DND-41 (cell line): ENCODE measurements around the gene TPI1.
"Not testable (repeated sequence)": the region's sequence is repeated elsewhere in the genome, so short reads cannot be mapped to it uniquely, and the experiment has no call there.

Experiments used
- ATAC-seq: fragments of 200-7000 bp; cut with Tn5 transposase; 3 replicates; pipeline ENCODE4 v1.9.1; 2021; ENCODE audit warnings: low read depth; ENCODE audit not compliant: insufficient read depth
- DNase-seq: peaks from one replicate; pipeline ENCODE4 v3.0.0-alpha.2; 2020
- H2AFZ ChIP-seq: 2 replicates; pipeline ENCODE4 v1.6.0; 2012; ENCODE audit warnings: low read depth, low read length
- H3K27ac ChIP-seq: 2 replicates; pipeline ENCODE4 v1.5.1; 2012; ENCODE audit warnings: low read length, inconsistent platforms
- H3K27me3 ChIP-seq: fragments of 200-600 bp; sonication (generic); 2 replicates; pipeline ENCODE4 v1.6.0; 2012; ENCODE audit warnings: low read length, mild to moderate bottlenecking, inconsistent platforms; ENCODE audit not compliant: insufficient read depth, poor library complexity
- H3K36me3 ChIP-seq: 2 replicates; pipeline ENCODE4 v1.5.1; 2012; ENCODE audit warnings: low read length, inconsistent platforms; ENCODE audit not compliant: insufficient read depth
- H3K4me1 ChIP-seq: 2 replicates; pipeline ENCODE4 v1.5.1; 2012; ENCODE audit warnings: mild to moderate bottlenecking, low read length; ENCODE audit not compliant: insufficient read depth
- H3K4me2 ChIP-seq: 2 replicates; pipeline ENCODE4 v1.6.0; 2012; ENCODE audit warnings: mild to moderate bottlenecking, moderate library complexity, low read length, inconsistent platforms; ENCODE audit not compliant: insufficient read depth
- H3K4me3 ChIP-seq, 2 experiments: fragments of 200-600 bp in 1 of 2; shearing (Covaris generic) in 1 of 2; 2 replicates each; pipeline ENCODE4 v1.5.1; 2012 to 2016; ENCODE audit warnings: inconsistent platforms in 2 of 2, low read length in 2 of 2, mild to moderate bottlenecking in 2 of 2, low read depth in 1 of 2, moderate library complexity in 1 of 2
- H3K79me2 ChIP-seq: 2 replicates; pipeline ENCODE4 v1.6.0; 2012; ENCODE audit warnings: low read length, inconsistent platforms; ENCODE audit not compliant: insufficient read depth
- H3K9ac ChIP-seq: 2 replicates; pipeline ENCODE4 v1.6.0; 2012; ENCODE audit warnings: low read depth, mild to moderate bottlenecking, inconsistent platforms, low read length, moderate library complexity
- H3K9me3 ChIP-seq: 2 replicates; pipeline ENCODE4 v1.5.1; 2012; ENCODE audit warnings: low read length, moderate library complexity, mild to moderate bottlenecking, inconsistent platforms; ENCODE audit not compliant: insufficient read depth, severe bottlenecking
- H4K20me1 ChIP-seq: 2 replicates; pipeline ENCODE4 v1.6.0; 2012; ENCODE audit warnings: low read length; ENCODE audit not compliant: insufficient read depth
- EZH2 ChIP-seq: IDR thresholded peaks from 3 replicates; pipeline ENCODE4 v1.6.1; 2012; ENCODE audit warnings: borderline replicate concordance, low read depth, mild to moderate bottlenecking, moderate library complexity, low read length, inconsistent platforms; ENCODE audit not compliant: severe bottlenecking
- TF ChIP-seq, protein P1 (sequence below): IDR thresholded peaks from 2 replicates; pipeline ENCODE4 v1.5.1; 2012; ENCODE audit warnings: borderline replicate concordance, low read length, moderate library complexity, mild to moderate bottlenecking; ENCODE audit not compliant: poor library complexity, severe bottlenecking; ENCODE audit errors: extremely low read depth

Gene TPI1

DNA sequence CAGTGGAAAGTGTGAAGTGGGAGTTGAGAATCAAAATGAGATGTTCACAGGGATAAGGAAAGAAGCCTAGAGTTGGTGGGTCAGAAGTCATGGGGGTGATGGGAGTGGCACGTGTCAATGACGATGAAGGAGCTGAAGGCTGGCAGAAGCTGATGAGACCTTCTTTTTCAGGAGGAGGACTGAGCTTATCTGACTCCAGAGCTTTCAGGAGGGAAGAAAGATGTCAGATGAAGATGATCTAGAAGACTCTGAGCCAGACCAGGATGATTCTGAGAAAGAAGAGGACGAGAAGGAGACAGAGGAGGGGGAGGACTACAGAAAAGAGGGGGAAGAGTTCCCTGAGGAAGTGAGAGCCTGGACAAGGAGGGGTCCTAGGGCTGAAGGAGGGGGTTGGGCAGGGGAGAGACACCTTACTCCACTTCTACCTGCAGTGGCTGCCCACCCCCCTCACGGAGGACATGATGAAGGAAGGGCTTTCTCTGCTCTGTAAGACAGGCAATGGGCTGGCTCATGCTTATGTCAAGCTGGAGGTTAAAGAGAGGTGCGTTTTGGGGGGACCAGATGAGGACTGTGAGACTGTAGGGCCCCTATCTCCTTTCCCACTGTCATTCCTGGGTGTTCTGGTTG lies 38.2 kb downstream of the TPI1 start:
- peaks cover 10% of the 10 kb centered on the region; the same call in 1 of the 2 replicates for H3K36me3 ChIP-seq
- ATAC-seq: no peak
- peak overlapping the region; percentile 79; the same call in 1 of the 2 replicates for H3K27ac ChIP-seq
- no peak overlapping the region for H2AFZ ChIP-seq
- no peaks in the 10 kb centered on the region for H3K27me3 ChIP-seq
- H4K20me1 ChIP-seq: no peaks in the 10 kb centered on the region
- H3K4me3 ChIP-seq: peak overlapping the region; percentile 52 to 74; a peak in 3 of 4 replicates
- H3K4me2 ChIP-seq: peak overlapping the region; percentile 84
- no peaks in the 10 kb centered on the region for H3K9me3 ChIP-seq
- no peaks in the 10 kb centered on the region for H3K79me2 ChIP-seq
- TF ChIP-seq EZH2: no peak
- TF ChIP-seq, protein P1, sequence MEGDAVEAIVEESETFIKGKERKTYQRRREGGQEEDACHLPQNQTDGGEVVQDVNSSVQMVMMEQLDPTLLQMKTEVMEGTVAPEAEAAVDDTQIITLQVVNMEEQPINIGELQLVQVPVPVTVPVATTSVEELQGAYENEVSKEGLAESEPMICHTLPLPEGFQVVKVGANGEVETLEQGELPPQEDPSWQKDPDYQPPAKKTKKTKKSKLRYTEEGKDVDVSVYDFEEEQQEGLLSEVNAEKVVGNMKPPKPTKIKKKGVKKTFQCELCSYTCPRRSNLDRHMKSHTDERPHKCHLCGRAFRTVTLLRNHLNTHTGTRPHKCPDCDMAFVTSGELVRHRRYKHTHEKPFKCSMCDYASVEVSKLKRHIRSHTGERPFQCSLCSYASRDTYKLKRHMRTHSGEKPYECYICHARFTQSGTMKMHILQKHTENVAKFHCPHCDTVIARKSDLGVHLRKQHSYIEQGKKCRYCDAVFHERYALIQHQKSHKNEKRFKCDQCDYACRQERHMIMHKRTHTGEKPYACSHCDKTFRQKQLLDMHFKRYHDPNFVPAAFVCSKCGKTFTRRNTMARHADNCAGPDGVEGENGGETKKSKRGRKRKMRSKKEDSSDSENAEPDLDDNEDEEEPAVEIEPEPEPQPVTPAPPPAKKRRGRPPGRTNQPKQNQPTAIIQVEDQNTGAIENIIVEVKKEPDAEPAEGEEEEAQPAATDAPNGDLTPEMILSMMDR: no peak
- peak overlapping the region; percentile 63 for H3K9ac ChIP-seq
- H3K4me1 ChIP-seq: peaks cover 21% of the 10 kb centered on the region
- no peak for DNase-seq

- not testable (repeated sequence) for H4K20me1 ChIP-seq, H3K27ac ChIP-seq, ATAC-seq, H3K79me2 ChIP-seq, DNase-seq, H3K4me2 ChIP-seq, H3K27me3 ChIP-seq, H2AFZ ChIP-seq, H3K9ac ChIP-seq, H3K9me3 ChIP-seq, H3K4me3 ChIP-seq
- peaks cover 25% of the 10 kb centered on the region for H3K4me1 ChIP-seq
- H3K36me3 ChIP-seq: peaks cover 10% of the 10 kb centered on the region; the same call in 1 of the 2 replicates
Measured at GRCh38 chr12:6908141-6908540, 40.8 kb downstream of the TPI1 start.

GRCh38 chr12:6909421-6910145 lies 42.3 kb downstream of the TPI1 start:
- TF ChIP-seq, protein P1: no peak
- TF ChIP-seq EZH2: no peak
- no peak overlapping the region for H3K4me3 ChIP-seq
- DNase-seq: no peak

GRCh38 chr12:6912164-6912935 lies 45.0 kb downstream of the TPI1 start:
- H3K36me3 ChIP-seq: peaks cover 18% of the 10 kb centered on the region
- no peak overlapping the region for H3K4me2 ChIP-seq

More at GRCh38 chr12:6909421-6910145, 42.3 kb downstream of the TPI1 start:
- Histone ChIP-seq H4K20me1 (no peaks in the 10 kb centered on the region), H3K27ac (no peak overlapping the region), H3K79me2 (peaks cover 9% of the 10 kb centered on the region), H3K4me2 (no peak overlapping the region), H3K27me3 (no peaks in the 10 kb centered on the region), H2AFZ (no peak overlapping the region), H3K36me3 (peaks cover 10% of the 10 kb centered on the region), H3K9ac (no peak overlapping the region), H3K9me3 (no peaks in the 10 kb centered on the region), H3K4me1 (peaks cover 26% of the 10 kb centered on the region)
- ATAC-seq: no peak

More at GRCh38 chr12:6912164-6912935, 45.0 kb downstream of the TPI1 start:
- DNase-seq (no peak), ATAC-seq (no peak)
- Histone ChIP-seq H4K20me1 (peaks cover 10% of the 10 kb centered on the region), H3K9me3 (no peaks in the 10 kb centered on the region), H3K79me2 (peaks cover 33% of the 10 kb centered on the region), H3K27ac (no peak overlapping the region), H3K9ac (no peak overlapping the region), H3K4me3 (no peak overlapping the region), H2AFZ (no peak overlapping the region), H3K4me1 (peaks cover 38% of the 10 kb centered on the region), H3K27me3 (no peaks in the 10 kb centered on the region)
- TF ChIP-seq EZH2: no peak
- TF ChIP-seq, protein P1: no peak
